Uterus (tissue), 2 donors: ENCODE results near the gene SH2D4B.

Source experiments
- POLR2A ChIP-seq, 2 donors: fragments of 450-650 bp; IDR thresholded peaks; one replicate each; pipeline ENCODE4 v1.6.1; 2016; ENCODE audit warnings: antibody characterized with exemption in 2 of 2, mild to moderate bottlenecking in 1 of 2, moderate library complexity in 1 of 2
- TF ChIP-seq, protein P1 (sequence below), 4 experiments: fragments of 200-600 bp in 2 of 4; fragments of 450-650 bp in 2 of 4; sonication (generic) in 2 of 4; IDR thresholded peaks; one replicate each; pipeline ENCODE4 v1.5.1; 2016 to 2019; ENCODE audit warnings: antibody characterized with exemption in 4 of 4, mild to moderate bottlenecking in 2 of 4, moderate library complexity in 1 of 4

DNA sequence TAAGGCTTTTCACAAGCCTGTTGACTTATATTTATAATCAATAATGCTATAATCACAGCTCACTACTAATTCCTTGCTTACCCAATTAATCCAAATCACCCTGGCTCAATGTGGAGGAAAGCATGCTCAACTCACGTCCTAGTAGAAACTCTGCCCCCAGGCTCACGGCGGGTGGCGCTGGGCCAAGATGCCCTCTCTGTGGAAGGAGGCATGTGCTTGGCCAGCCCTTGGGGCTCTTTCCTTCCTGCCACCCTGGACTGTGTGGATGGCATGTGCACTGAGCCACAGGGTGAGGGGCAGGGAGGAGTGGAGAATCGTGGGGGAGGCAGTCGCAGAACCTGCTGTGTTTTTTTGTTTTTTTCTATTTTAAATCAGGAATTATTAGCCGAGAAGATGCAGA lies 96.2 kb downstream of the SH2D4B start:
- TF ChIP-seq, protein P1, sequence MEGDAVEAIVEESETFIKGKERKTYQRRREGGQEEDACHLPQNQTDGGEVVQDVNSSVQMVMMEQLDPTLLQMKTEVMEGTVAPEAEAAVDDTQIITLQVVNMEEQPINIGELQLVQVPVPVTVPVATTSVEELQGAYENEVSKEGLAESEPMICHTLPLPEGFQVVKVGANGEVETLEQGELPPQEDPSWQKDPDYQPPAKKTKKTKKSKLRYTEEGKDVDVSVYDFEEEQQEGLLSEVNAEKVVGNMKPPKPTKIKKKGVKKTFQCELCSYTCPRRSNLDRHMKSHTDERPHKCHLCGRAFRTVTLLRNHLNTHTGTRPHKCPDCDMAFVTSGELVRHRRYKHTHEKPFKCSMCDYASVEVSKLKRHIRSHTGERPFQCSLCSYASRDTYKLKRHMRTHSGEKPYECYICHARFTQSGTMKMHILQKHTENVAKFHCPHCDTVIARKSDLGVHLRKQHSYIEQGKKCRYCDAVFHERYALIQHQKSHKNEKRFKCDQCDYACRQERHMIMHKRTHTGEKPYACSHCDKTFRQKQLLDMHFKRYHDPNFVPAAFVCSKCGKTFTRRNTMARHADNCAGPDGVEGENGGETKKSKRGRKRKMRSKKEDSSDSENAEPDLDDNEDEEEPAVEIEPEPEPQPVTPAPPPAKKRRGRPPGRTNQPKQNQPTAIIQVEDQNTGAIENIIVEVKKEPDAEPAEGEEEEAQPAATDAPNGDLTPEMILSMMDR (IDR thresholded peaks at IDR 0.05) = no peak
- no peak for TF ChIP-seq POLR2A (IDR thresholded peaks at IDR 0.05)
